GM13977 (cell line): Measurements from ENCODE around the gene RFTN2.

ENCODE experiments used
- DNase-seq: peaks from one replicate; pipeline ENCODE4 v3.0.0; 2012; ENCODE audit warnings: low spot score
- in situ Hi-C: fragments of 300-500 bp; cut with MboI; formaldehyde crosslinking; loops from one replicate; pipeline ENCODE4 v1.12.0; 2022; ENCODE audit warnings: low sequenced_read_pairs, low pct_unique_long_range_greater_than_20kb, mixed read lengths, inconsistent platforms; ENCODE audit not compliant: unreplicated experiment
- TF ChIP-seq, protein P1 (sequence below): IDR thresholded peaks from 2 replicates; pipeline ENCODE4 v1.5.1; 2012; ENCODE audit warnings: mild to moderate bottlenecking, control low read depth; ENCODE audit not compliant: insufficient read depth; ENCODE audit errors: extremely low read depth, missing control alignments

RFTN2 gene

DNA sequence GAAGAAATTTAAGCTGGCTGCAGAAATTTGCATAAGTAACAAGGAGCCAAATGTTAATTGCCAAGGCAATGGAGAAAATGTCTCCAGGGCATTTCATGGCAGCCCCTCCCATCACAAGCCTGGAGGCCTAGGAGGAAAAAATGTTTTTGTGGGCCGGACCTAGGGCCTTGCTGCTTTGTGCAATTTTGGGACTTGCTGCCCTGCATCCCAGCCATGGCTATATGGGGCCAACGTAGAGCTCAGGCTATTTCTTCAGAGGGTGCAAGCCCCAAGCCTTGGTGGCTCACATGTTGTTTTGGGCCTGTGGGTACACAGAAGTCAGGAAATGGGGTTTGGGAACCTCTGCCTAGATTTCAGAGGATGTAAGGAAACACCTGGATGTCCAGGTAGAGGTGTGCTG is 101.8 kb downstream of the RFTN2 start:
- in situ Hi-C loops, result no loop called here
- TF ChIP-seq, protein P1, sequence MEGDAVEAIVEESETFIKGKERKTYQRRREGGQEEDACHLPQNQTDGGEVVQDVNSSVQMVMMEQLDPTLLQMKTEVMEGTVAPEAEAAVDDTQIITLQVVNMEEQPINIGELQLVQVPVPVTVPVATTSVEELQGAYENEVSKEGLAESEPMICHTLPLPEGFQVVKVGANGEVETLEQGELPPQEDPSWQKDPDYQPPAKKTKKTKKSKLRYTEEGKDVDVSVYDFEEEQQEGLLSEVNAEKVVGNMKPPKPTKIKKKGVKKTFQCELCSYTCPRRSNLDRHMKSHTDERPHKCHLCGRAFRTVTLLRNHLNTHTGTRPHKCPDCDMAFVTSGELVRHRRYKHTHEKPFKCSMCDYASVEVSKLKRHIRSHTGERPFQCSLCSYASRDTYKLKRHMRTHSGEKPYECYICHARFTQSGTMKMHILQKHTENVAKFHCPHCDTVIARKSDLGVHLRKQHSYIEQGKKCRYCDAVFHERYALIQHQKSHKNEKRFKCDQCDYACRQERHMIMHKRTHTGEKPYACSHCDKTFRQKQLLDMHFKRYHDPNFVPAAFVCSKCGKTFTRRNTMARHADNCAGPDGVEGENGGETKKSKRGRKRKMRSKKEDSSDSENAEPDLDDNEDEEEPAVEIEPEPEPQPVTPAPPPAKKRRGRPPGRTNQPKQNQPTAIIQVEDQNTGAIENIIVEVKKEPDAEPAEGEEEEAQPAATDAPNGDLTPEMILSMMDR, result no peak
- no peak for DNase-seq

DNA sequence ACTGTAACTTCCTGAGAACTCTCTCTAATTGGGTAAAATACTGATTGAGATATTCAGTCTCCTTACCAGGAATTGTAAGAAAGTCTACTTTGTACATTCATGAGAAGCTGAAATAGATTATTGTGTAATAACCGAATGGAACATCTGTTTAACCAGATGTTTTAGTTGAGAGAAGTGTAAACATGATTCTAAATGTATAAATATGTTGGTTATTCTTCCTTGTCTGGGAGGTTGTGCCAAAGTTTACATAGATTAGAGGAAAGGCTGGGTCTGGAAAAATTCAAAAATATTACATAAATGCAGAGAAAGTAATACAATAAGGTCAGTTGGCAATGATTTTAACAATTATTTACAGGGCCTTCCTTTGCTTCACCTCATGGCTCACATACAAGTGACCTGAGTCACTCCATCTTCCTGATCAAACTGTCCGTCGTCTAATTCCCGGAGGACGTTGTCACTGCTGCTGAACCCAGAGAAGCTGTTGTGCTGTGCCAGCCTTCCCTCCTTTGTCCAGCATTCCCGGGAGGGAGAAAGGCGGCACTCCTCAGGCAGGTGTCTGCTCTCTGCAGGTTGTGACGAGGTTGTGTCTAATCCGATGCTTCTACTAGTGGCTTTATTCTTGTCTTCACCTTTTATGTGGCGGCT is 103.6 kb downstream of the RFTN2 start:
- in situ Hi-C loops, result no loop called here
- TF ChIP-seq, protein P1, result no peak
- no peak for DNase-seq

DNA sequence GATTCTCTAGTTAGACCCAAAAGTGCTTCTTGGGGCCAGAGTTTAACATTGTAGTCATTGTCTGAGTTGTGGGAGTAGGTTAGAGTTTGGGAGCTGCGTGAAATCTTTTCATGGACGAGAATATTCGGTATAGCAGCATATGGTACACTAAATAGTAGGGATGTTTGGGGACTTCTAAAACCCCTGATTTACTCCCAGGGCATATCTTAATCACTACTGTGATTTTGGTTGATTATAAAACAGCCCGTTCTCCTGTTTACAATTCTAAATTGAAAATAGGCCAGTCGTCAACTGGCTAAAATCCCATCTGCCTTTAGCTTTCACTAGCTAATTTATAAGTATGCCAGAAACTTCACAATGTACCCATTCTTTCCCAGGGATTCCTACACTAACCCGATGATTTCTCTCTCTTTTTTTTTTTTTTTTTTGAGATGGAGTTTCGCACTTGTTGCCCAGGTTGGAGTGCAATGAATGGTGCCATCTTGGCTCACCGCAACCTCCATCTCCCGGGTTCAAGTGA is 115.2 kb downstream of the RFTN2 start:
- in situ Hi-C loops, result no loop called here
- TF ChIP-seq, protein P1, result no peak
- no peak for DNase-seq

DNA sequence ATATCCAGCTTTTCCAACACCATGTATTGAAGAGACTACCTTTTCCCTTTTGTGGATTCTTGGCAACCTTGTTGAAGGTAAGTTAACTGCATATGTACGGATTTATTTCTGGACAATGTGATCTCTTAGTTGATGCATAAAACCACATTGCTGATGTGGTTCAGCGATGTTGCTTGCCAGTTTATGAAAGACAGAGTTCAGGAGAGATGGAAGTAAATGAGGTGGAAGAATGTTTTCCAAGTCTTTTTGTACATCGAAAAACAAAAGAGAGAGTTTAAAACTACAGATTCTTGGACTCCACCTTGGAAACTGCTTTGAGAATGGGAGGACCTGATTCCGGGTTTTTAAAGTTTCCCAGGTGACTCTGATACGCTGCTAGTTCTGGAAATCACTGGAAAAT is 115.7 kb downstream of the RFTN2 start:
- no peak for DNase-seq
- TF ChIP-seq, protein P1, result no peak
- in situ Hi-C loops, result no loop called here

DNA sequence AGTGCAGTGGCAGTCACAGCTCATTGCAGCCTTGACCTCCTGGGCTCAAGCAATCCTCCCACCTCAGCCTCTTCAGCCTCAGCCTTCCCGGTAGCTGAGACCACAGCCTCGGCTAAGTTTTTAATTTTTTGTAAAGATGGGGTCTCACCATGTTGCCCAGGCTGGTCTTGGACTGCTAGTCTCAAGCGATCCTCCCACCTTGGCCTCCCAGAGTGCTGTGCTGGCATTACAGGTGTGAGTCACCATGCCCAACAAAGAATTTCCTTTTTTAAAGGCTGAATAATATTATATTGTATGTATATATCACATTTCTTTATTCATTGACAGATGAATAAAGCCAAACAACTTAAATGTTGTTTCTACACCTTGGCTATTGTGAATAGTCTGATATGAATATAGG is 117.0 kb downstream of the RFTN2 start:
- TF ChIP-seq, protein P1, result no peak
- DNase-seq, result no peak
- in situ Hi-C loops, result no loop called here

DNA sequence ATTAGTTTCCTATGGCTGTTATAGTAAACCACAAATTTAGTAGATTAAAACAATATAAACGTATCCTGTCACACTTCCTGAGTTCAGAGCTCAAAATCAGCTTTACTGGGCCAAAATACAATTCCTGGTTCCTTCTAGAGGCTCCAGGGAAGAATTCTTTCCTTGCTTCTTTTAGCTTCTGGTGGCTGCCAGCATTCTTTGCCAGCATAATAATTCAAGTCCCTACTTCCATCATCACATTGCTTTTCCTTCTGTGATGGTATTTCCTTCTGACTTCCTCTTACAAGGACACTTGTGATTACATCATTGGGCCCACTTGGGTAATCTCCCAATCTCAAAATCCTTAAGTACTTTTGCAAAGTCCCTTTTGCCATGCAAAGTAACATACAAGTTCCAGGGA is 118.9 kb downstream of the RFTN2 start:
- in situ Hi-C loops, result no loop called here
- TF ChIP-seq, protein P1, result no peak
- no peak for DNase-seq
